GM21529 (cell line): ENCODE data around the gene CCDC80.
A peak's percentile ranks its signal among the peaks of the same experiment; 100 is the strongest.

Experiments used
- ATAC-seq: cut with Tn5 transposase; IDR thresholded peaks from one replicate; pipeline ENCODE4 v1.9.1; 2021; ENCODE audit not compliant: unreplicated experiment

Gene CCDC80, protein sequence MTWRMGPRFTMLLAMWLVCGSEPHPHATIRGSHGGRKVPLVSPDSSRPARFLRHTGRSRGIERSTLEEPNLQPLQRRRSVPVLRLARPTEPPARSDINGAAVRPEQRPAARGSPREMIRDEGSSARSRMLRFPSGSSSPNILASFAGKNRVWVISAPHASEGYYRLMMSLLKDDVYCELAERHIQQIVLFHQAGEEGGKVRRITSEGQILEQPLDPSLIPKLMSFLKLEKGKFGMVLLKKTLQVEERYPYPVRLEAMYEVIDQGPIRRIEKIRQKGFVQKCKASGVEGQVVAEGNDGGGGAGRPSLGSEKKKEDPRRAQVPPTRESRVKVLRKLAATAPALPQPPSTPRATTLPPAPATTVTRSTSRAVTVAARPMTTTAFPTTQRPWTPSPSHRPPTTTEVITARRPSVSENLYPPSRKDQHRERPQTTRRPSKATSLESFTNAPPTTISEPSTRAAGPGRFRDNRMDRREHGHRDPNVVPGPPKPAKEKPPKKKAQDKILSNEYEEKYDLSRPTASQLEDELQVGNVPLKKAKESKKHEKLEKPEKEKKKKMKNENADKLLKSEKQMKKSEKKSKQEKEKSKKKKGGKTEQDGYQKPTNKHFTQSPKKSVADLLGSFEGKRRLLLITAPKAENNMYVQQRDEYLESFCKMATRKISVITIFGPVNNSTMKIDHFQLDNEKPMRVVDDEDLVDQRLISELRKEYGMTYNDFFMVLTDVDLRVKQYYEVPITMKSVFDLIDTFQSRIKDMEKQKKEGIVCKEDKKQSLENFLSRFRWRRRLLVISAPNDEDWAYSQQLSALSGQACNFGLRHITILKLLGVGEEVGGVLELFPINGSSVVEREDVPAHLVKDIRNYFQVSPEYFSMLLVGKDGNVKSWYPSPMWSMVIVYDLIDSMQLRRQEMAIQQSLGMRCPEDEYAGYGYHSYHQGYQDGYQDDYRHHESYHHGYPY

DNA sequence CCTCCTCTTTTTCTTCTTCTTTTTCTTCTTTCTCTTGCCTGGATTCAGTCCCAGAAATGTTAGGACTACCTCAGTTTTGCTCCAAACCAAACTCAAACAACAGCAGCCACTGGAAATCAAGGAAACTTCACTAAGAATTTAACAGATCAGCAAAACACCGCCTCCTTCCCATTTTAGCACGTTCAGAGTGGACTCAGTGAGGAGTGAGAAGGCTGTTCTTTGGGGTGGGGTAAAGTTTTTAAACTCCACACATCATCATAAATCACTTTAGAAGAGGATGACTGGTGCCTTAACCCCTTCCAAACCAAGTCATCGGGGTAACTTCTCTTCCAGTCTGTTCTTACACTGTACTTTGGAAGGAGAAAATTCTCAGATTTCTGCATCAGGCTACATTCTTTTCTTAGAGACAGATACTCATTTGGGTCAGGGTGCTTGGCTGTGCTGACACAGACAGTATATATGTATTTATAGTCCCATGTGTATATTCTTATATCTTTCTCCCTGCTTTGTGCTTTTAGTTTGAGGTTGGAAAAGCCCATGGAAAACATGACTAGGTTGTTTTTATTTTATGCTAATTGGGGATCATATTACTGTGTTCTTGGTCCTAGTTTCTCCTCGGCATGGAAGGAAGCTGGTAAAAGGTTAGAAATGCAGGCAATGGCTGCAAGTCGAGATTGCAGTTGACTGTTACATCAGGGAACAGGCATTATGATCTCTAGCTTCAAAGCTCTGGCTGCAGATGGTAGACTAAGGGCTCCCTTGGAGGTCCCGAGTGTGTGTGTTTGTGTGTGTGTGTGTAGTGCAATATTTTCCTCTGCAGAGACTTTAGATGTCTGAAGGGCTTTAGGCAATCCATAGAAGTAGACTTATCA lies at the start of gene CCDC80:
CCDC80 (minus strand) TSS at position 214 of the 872 bp plus-strand sequence. CDS start 1,238 bp downstream, outside the sequence.
- ATAC-seq, result no peak

DNA sequence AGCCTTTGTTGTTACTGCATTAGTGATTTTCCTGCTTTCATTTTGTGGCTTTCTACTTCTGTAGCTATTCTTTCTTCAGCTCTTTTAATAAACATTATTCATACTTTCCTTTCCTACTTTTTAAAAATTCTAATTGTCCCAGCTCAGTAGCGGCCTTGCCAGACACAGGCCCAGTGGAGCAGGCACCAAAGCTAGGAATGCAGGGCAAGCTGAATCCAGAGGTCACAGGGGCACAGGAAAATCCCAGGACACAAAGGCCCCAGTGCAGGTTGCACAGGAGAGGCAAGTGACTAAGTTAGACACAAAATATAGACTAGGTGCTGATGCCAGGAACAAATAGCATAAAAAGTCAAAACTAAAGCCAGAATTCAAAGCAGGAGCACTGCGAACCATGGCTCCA lies 49.0 kb upstream of the CCDC80 start:
- no peak for ATAC-seq

DNA sequence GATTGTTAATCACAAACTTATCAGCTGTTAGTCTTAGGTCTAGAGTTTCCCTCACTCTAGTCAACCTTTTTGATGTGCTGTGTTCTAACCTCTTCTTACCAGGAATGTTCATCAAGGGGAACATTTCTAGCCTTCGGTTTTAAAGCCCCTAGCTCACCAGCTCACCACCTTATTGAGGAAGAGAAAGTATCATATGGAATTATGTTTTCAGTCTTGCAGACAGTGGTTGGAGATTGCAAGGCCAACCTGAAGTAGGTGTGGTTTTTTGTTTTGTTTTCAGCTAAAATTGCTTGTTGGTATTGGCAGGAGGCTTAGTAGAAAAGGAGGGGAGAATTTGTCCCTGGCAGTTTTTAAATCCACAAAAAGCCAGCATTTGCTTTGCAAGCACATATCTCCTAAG lies 48.4 kb upstream of the CCDC80 start:
- ATAC-seq, result no peak

DNA sequence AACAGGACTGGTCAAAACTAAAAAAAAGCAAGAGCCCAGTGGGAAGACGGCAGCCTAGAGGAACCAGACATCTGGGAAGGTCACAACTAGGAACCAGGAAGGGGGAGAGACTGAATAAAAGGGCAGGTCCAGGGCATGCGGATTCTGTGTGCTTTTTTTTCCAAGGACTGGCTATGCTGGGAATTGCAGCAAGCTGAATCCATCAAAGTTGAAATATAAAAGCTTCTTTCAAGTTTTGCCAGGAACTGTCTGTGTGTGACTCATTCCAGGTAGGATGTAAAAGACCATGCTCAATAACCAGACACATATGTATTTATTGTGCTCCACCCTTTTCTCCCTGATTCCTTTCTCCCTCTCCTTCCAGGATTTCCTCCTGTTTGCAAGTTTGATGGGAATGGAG lies 47.9 kb upstream of the CCDC80 start:
- no peak for ATAC-seq

DNA sequence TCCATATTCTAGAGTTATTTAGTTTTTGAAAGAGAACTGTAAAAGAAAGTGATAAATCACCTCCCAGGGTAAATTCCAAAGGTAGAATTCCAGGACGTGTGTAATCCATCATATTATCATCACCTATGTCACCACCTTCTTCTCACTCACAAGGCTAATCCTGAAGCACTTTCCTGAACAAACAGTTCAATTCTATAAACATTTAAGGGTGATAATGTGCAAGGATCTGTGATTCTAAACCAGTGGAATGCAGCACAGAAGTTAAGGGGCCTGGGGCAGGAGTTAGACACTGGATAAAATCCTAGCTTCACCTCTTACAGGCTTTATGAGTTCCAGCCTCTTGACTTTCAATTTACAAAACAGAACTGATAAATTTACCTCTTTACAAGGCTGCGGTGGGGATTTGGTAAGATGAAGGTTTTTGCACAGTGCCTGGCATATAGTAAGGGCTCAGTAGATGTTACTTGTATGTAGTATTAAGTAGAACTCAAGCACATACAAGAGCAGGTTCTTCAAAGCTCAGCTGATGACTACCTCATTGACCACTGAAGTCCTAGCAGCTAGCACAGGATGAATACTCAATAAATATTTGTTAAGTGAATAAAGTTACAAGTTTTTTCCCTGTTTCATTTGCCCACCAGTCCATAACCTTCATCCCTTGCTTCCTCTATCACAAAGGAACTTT lies 47.3 kb upstream of the CCDC80 start:
- ATAC-seq, result no peak

DNA sequence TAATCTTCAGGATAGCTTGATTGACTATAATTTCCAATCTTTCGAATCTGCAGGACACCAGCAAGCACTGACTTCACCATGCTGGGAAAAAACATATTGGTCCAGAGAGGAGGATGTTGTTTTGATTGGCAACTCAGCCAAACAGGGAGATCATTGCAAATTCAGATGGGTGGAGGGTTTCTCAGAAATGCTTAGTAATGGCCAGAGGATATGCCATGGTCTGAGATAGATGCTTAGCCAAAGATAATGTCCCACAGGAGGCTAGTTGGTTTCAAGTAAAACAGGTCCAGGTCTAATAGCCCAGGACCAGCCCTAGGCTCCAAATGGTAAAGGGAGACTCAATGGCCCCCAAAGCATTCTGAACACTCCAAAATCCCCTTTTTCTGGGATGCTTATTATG lies 46.7 kb upstream of the CCDC80 start:
- no peak for ATAC-seq

DNA sequence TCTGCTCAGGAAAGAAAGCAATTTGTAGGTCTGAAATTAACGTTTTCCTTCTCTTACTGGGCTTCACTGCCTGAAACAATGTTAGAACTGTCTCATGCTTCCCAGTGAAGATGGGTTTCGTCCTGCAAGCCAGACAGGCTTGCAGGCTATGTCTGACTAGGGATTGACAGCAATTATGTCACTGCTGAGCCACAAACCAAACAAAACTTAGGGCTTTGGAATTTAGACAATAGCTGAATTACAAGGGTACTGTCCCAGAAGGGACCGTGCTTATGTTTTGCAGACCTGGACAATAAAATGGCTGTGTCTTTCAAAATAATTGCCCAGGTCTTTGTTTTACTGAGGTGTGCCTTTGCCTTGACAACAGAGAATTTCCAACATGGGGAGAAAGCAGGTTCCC lies 46.3 kb upstream of the CCDC80 start:
- ATAC-seq, result no peak

DNA sequence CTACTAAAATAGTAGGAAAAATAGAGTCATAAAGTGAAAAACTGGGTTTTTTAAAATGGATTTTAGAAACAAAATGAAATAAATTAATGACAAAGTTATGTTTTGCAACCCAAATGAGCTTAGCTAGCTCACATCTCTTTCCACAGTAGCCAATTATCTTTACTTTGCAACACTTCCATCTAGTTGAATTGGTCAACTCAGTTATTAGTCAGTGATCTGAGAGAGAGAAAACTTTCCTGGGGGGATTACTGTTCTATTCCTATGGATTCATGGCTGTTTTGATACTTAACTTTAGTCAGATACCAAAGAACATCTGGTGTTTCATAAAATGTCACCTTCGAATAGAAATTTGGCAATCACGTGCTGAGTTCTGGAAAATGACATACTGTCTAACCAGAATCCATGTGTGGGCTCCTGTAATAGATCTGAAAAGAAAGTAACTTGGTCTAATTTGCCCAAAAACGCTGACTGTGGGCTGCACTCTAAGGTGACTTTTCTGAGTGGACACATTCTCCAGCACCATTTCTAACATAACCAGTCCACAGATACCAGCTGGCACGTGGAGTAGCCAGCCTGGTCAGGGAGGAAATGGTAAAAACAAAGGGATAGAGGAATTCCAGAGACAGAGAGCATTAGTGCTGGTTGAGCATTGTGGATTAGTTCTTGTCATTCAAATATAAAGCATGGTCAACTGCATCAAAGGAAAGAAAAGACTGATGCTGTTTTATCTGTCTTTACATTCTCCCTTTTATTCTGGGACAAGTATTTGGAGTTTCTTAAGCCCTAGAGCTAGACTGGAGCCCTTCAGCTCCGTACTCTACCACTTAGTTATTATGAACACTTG lies 45.2 kb upstream of the CCDC80 start:
- no peak for ATAC-seq

DNA sequence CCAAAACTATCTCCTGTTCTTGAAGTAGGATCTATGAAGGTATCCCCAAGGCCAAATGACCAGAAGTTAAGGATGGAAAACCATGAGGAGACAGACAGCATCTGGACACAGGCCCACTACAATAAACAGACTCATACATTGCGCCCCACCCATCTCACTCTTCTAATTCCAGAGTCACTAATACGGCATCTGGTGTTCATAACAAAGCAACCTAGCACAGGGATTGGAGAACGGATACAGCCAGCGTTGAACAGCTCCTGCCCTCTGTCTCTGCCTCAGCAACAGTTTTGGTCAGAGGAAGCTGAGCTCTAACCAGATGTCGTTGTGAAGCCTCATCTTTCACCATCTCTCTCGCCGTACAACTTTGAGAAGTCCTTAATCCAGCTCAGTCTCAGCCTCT lies 44.5 kb upstream of the CCDC80 start:
- ATAC-seq, result no peak

DNA sequence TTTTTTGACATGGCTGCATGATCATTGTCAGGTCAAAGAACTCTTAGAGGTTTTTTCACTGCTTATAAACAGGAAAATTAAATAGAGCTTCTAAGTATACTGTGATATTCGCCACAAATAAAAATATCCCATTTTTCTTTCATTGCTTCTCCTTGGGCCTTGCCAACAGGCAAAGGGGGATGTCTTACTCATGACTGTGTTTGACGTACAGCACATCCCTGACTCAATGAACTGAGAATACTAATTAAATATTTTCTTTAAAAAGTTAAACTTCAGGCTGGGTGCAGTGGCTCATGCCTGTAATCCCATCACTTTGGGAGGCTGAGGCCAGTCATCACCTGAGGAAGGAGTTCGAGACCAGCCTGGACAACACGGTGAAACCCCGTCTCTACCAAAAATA lies 41.4 kb upstream of the CCDC80 start:
- ATAC-seq, result no peak

DNA sequence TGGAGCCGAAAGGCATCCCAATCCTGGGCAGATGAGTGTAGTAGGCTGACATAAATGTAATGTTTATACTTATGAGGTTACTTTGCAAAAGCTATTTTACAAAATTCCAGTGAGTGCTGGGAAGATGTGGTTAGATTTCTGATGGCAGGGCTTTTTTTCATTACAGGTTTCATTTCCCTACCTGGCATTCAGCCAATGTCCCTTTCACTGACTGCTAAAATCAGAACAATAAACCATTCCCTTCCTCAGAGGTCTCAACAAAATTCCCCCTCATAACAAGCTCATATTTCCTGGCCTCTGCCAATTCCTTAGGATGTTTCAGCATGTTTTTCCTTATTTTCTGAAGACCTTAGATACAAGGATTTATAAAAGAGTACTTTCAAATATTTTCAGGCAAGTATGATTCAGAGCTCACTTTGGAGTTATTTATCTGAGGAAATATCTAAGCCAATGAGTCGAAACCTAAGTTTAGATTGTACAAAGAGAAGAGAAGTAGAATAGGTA lies 40.9 kb upstream of the CCDC80 start:
- no peak for ATAC-seq

DNA sequence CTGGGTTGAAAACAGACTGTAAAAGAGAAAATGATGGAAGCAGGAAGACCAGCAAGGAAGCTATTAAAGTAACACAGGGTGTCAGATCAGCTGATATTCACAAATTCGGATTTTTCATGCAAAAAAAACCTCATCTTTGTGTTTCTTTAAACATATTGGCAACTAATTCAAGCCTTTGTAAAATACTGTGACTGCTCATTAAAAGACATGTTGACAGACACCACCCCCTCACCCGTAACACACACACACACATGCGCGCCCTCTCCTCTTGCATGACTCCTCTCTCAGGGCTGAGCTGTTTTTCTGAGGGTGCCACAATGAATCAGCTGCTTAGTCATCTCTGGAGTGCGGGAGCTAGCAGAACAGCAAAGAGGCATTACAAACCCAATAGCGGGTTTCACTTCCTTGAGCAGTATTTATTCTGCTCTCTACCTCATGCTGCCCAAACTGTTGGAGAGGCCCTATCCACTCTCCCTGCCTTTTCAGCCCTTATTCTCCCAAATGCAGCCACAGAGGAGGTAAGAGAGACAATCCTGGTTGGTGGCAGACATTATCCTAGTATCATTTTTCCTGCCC lies 35.8 kb upstream of the CCDC80 start:
- peak; percentile 99 for ATAC-seq

DNA sequence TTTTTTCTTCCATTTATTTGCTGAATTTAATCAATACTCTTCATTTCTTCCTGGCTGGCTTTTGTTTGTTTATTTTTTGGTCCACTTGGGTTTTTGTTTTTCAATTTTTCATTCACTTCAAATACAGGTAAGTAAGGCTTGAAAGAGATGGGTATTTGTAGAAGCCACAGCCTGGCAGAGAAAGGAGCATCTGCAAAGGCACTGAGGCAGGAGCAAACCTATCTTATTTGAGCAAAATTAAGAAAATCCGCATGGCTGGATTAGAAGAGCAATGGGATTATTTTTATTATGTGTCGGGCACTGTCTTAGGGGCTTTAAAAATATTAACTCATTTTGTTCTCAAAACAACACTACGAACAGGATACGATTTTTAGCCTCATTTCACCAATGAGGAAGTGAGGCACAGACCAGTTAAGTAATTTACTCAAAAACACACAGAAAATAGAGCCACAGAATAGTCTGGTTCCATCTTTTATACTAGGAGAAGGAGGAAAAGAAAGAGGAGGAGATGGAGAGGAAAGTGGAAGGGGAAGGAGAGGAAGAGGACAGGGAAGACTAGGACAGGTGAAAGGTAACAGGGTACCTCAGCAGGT lies 35.1 kb upstream of the CCDC80 start:
- ATAC-seq, result no peak

DNA sequence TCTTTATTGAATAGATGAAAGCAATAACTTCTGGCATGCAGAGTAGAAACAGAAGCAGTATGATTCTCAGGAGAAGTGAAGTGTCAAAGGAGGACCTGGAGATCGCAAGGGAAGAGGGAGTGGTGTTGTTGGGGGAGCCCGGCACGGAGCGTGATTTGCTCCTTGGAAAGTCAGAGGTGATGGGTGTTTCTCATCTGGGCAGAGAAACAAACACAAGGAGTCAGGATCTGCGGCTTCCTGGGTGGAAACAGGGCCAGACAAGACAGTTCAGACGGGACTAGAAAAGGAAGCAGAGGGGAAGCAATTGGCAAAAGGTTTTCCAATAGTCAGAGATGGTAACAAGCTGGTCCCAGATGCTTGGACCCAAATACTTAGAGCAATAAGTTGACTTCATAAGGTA lies 34.4 kb upstream of the CCDC80 start:
- no peak for ATAC-seq

DNA sequence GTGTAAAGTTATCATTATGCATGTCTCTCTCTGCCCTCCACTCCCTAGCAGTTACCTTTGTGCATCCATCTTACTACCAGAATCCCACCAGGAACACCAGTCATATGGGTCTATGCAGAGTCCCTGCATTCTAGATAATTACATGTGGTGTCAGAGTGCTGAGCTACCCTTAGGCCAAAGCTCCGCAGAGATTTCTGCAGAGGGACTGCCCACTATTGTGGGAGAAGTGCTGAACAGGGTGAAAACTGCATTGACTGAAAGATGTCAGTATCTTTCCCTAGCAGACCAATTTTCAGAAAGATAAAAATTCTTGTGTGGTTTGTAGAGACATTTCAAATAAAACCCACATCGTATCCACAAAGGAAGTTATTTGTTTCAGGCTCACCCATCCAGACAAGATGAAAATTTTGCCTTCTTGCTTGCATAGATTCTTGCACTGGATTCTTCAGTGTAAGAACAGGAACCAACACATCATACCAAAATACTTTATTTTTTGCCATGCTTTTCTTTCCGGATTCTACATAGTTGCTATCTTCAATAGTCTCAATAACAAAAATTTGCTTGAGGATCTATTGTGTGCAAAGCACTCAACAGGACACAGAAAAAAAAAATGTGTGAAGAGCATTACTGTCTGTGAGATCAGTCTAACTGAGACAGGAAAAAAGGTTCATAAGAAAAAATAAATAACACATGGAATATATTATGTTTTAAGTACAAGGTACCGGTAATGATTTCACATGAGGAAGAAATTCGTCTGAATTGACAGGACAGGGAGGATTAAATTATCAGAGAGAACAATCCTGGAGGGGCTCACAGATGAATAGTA lies 32.0 kb upstream of the CCDC80 start:
- no peak for ATAC-seq

DNA sequence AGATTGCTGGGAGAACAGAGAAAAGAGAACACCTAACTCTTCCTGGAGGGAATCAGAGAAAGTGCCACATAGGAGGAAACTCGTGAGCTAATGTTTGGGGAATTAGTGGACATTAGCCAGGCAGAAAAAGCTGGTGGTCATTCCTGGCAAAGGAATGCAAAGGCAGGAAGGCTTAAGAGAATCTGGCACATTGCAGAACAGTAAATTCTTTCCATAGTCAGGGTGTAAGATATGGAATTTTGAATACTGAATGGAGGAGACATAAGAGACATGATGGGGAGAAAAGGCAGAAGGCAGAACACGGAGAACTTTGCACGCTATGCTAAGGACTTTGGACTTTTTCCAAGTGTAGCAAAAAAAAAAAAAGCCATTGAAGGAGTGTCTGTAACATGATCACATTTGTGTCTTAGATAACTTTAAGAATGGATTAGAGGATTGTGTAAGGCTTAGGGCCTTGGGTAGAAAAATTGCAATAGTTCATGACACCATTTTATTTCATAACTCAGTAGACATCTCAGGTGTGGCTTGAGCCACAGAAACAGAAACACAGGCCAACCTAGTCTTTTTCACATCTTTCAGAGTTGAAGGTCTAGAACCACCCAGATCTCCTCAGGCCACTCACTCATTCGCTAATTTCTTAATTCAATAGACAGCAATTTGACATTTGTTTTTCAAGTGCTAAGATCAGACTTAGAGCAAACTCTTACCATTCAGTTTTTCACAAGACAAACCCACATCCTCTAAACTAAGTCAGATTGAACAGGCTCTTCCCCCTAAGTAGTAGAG lies 31.2 kb upstream of the CCDC80 start:
- ATAC-seq, result no peak

DNA sequence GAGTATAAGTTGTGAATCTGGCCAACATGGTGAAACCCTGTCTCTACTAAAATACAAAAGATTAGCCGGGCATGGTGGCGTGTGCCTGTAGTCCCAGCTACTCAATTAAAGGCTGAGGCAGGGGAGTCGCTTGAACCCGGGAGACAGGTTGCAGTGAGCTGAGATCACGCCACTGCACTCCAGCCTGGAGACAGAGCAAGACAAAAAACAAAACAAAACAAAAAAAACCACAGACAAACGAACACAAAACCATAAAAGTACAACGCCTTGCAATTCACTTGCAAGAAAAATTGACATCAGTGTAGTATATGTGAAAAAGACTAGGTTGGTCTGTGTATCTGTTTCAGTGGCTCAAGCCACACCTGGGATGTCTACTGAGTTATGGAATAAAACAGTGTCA lies 29.9 kb upstream of the CCDC80 start:
- no peak for ATAC-seq
